Adipose tissue (tissue), 3 donors: ENCODE measurements around the gene CTU2. TPM values are rescaled to one million over a fixed set of nuclear protein-coding genes. Genes with fewer than 3 reads are reported as not detected.

Source experiments
- H3K27ac ChIP-seq: one replicate; pipeline ENCODE4 v1.5.1; 2013; ENCODE audit warnings: low read depth, low read length
- WGBS, 3 donors: extraction: QIAGEN DNeasy Blood & Tissue Kit; methylation state at CpG; one replicate each; pipeline ENCODE4 v1.1.7; 2013; 5-methylcytosine and 5-hydroxymethylcytosine counted together
- polyA plus RNA-seq, 3 donors: library from polyadenylated mRNA; stranded (reverse); fragments of 200-250 nt; gene quantifications; one replicate each; pipeline ENCODE4 v1.2.3, GENCODE V29; 2013
- donor health status: healthy with polysubstance abuse.
- donor health status: Bipolar disorder and iron deficiency.
- donor health status: healthy.

CTU2 gene
- polyA plus RNA-seq, 3 donors = 9.5 to 19.3 (median 17.3) TPM

GRCh38 chr16:88721815-88722755 is 15.8 kb downstream of the CTU2 start:
- WGBS, 3 donors = 95 to 98% (median 97%) methylated on average over 49 to 61 of the region's 61 CpGs
- no peak overlapping the region for H3K27ac ChIP-seq

- H3K27ac ChIP-seq = no peak overlapping the region
- WGBS, 3 donors = 90 to 96% (median 95%) methylated on average over 36 to 39 of the region's 39 CpGs
Observed at GRCh38 chr16:88722784-88723506, 16.6 kb downstream of the CTU2 start.

GRCh38 chr16:88723507-88723887 is 17.2 kb downstream of the CTU2 start:
- 83 to 88% (median 86%) methylated on average over 8 of the region's 8 CpGs for WGBS, 3 donors
- no peak overlapping the region for H3K27ac ChIP-seq

GRCh38 chr16:88723911-88724310 is 17.6 kb downstream of the CTU2 start:
- H3K27ac ChIP-seq = no peak overlapping the region
- 91 to 95% (median 92%) methylated on average over 15 to 17 of the region's 17 CpGs for WGBS, 3 donors

- 83 to 90% (median 88%) methylated on average over 26 to 31 of the region's 31 CpGs for WGBS, 3 donors
- H3K27ac ChIP-seq = no peak overlapping the region
Observed at GRCh38 chr16:88724855-88725555, 18.7 kb downstream of the CTU2 start.

GRCh38 chr16:88725609-88726407 is 19.5 kb downstream of the CTU2 start:
- no peak overlapping the region for H3K27ac ChIP-seq
- WGBS, 3 donors = 82 to 86% (median 85%) methylated on average over 28 to 32 of the region's 32 CpGs

- H3K27ac ChIP-seq = no peak overlapping the region
- 84 to 88% (median 87%) methylated on average over 17 of the region's 17 CpGs for WGBS, 3 donors
Observed at GRCh38 chr16:88726408-88726749, 20.1 kb downstream of the CTU2 start.

GRCh38 chr16:88726981-88727380 is 20.7 kb downstream of the CTU2 start:
- no peak overlapping the region for H3K27ac ChIP-seq
- 91 to 97% (median 96%) methylated on average over 16 to 28 of the region's 28 CpGs for WGBS, 3 donors

GRCh38 chr16:88727871-88728270 is 21.6 kb downstream of the CTU2 start:
- WGBS, 3 donors = 63 to 85% (median 80%) methylated on average over 20 of the region's 20 CpGs
- no peak overlapping the region for H3K27ac ChIP-seq

- no peak overlapping the region for H3K27ac ChIP-seq
- 76 to 84% (median 84%) methylated on average over 34 of the region's 34 CpGs for WGBS, 3 donors
Observed at GRCh38 chr16:88730632-88731607, 24.6 kb downstream of the CTU2 start.

- H3K27ac ChIP-seq = no peak overlapping the region
- 74 to 79% (median 79%) methylated on average over 7 to 15 of the region's 15 CpGs for WGBS, 3 donors
Observed at GRCh38 chr16:88731699-88732098, 25.4 kb downstream of the CTU2 start.

- 74 to 81% (median 75%) methylated on average over 28 to 30 of the region's 30 CpGs for WGBS, 3 donors
- H3K27ac ChIP-seq = no peak overlapping the region
Observed at GRCh38 chr16:88732172-88732960, 26.1 kb downstream of the CTU2 start.

- 83 to 92% (median 89%) methylated on average over 12 to 13 of the region's 13 CpGs for WGBS, 3 donors
- no peak overlapping the region for H3K27ac ChIP-seq
Observed at GRCh38 chr16:88732961-88733294, 26.6 kb downstream of the CTU2 start.

GRCh38 chr16:88733630-88734360 is 27.5 kb downstream of the CTU2 start:
- H3K27ac ChIP-seq = no peak overlapping the region
- 81 to 92% (median 91%) methylated on average over 25 to 27 of the region's 27 CpGs for WGBS, 3 donors

GRCh38 chr16:88734361-88734728 is 28.0 kb downstream of the CTU2 start:
- H3K27ac ChIP-seq = no peak overlapping the region
- WGBS, 3 donors = 86 to 94% (median 91%) methylated on average over 22 to 23 of the region's 23 CpGs

- no peak overlapping the region for H3K27ac ChIP-seq
- 89 to 95% (median 95%) methylated on average over 16 of the region's 16 CpGs for WGBS, 3 donors
Observed at GRCh38 chr16:88735121-88735520, 28.8 kb downstream of the CTU2 start.
